ENCODE data around the gene ANKRD11. TPM values are rescaled to one million over a fixed set of nuclear protein-coding genes. Genes with fewer than 3 reads are reported as not detected.

The ANKRD11 gene
- total RNA-seq = 100 to 1,000 TPM; 197 to 320 TPM

GRCh38 chr16:89490439-89491237 is at the start of gene ANKRD11:
ANKRD11 (minus strand) TSS chr16:89490561; CDS start chr16:89317019, 173,542 bp downstream.
- Mint-ChIP-seq H3K27me3 (no peaks in the 10 kb centered on the region), H3K4me1 (ENCODE audit: low read depth in 2 of 2) (peaks cover 45 to 56% of the 10 kb centered on the region in 2 donors), H3K36me3 (no peaks in the 10 kb centered on the region), H3K4me3 (peak within 1 kb of the TSS; percentile 93), H3K9me3 (no peaks in the 10 kb centered on the region), H3K27ac (peak within 1 kb of the TSS; percentile 85 to 94)
- ATAC-seq (peak; percentile 97), DNase-seq (ENCODE audit: low spot score) (peak; percentile 99)

GRCh38 chr16:89538286-89538685 is 47.9 kb upstream of the ANKRD11 start:
- H3K4me1 Mint-ChIP-seq (ENCODE audit: low read depth in 2 of 2) = peaks cover 11 to 15% of the 10 kb centered on the region in 2 donors
- peaks cover 10% of the 10 kb centered on the region for H3K36me3 Mint-ChIP-seq
- ATAC-seq = no peak
- no peaks in the 10 kb centered on the region for H3K9me3 Mint-ChIP-seq
- H3K27ac Mint-ChIP-seq = no peak overlapping the region
- DNase-seq (ENCODE audit: low spot score) = no peak
- H3K4me3 Mint-ChIP-seq = no peak overlapping the region
- H3K27me3 Mint-ChIP-seq = no peaks in the 10 kb centered on the region

- DNase-seq (ENCODE audit: low spot score) = no peak
- Mint-ChIP-seq H3K27me3 (no peaks in the 10 kb centered on the region), H3K36me3 (peaks cover 10% of the 10 kb centered on the region), H3K9me3 (no peaks in the 10 kb centered on the region), H3K4me3 (no peak overlapping the region), H3K27ac (no peak overlapping the region), H3K4me1 (ENCODE audit: low read depth in 2 of 2) (peaks cover 11 to 15% of the 10 kb centered on the region in 2 donors)
- ATAC-seq = no peak
Observed at GRCh38 chr16:89537549-89537925, 47.2 kb upstream of the ANKRD11 start.

- no peak overlapping the region for H3K4me3 Mint-ChIP-seq
- no peak for DNase-seq (ENCODE audit: low spot score)
- H3K27me3 Mint-ChIP-seq = no peaks in the 10 kb centered on the region
- H3K9me3 Mint-ChIP-seq = no peaks in the 10 kb centered on the region
- no peak overlapping the region for H3K27ac Mint-ChIP-seq
- H3K4me1 Mint-ChIP-seq (ENCODE audit: low read depth in 2 of 2) = peaks cover 11 to 15% of the 10 kb centered on the region in 2 donors
- H3K36me3 Mint-ChIP-seq = peaks cover 10% of the 10 kb centered on the region
- ATAC-seq = no peak
Observed at GRCh38 chr16:89536886-89537548, 46.7 kb upstream of the ANKRD11 start.

GRCh38 chr16:89536371-89536770 is 46.0 kb upstream of the ANKRD11 start:
- Mint-ChIP-seq H3K4me1 (ENCODE audit: low read depth in 2 of 2) (peaks cover 11 to 15% of the 10 kb centered on the region in 2 donors), H3K9me3 (no peaks in the 10 kb centered on the region), H3K36me3 (peaks cover 10% of the 10 kb centered on the region), H3K27ac (no peak overlapping the region), H3K27me3 (no peaks in the 10 kb centered on the region), H3K4me3 (no peak overlapping the region)
- ATAC-seq (no peak), DNase-seq (ENCODE audit: low spot score) (no peak)

GRCh38 chr16:89534252-89534756 is 43.9 kb upstream of the ANKRD11 start:
- Mint-ChIP-seq H3K4me3 (peak overlapping the region; percentile 12), H3K9me3 (no peaks in the 10 kb centered on the region), H3K4me1 (ENCODE audit: low read depth in 2 of 2) (peaks cover 11 to 15% of the 10 kb centered on the region in 2 donors), H3K27me3 (no peaks in the 10 kb centered on the region), H3K27ac (peak overlapping the region; percentile 79 to 85), H3K36me3 (peaks cover 12% of the 10 kb centered on the region)
- DNase-seq (ENCODE audit: low spot score) = no peak
- ATAC-seq = peak; percentile 74 to 84

- no peak for ATAC-seq
- no peak for DNase-seq (ENCODE audit: low spot score)
- no peak overlapping the region for H3K4me3 Mint-ChIP-seq
- no peak overlapping the region for H3K27ac Mint-ChIP-seq
- H3K9me3 Mint-ChIP-seq = no peaks in the 10 kb centered on the region
- peaks cover 19% of the 10 kb centered on the region for H3K36me3 Mint-ChIP-seq
- H3K4me1 Mint-ChIP-seq (ENCODE audit: low read depth in 2 of 2) = peaks cover 11 to 15% of the 10 kb centered on the region in 2 donors
- no peaks in the 10 kb centered on the region for H3K27me3 Mint-ChIP-seq
Observed at GRCh38 chr16:89531821-89532526, 41.6 kb upstream of the ANKRD11 start.

- Mint-ChIP-seq H3K4me3 (no peak overlapping the region), H3K27me3 (no peaks in the 10 kb centered on the region), H3K4me1 (ENCODE audit: low read depth in 2 of 2) (peaks cover 11 to 15% of the 10 kb centered on the region in 2 donors), H3K36me3 (peaks cover 21% of the 10 kb centered on the region), H3K27ac (no peak overlapping the region), H3K9me3 (no peaks in the 10 kb centered on the region)
- no peak for DNase-seq (ENCODE audit: low spot score)
- ATAC-seq = no peak
Observed at GRCh38 chr16:89530401-89531381, 40.3 kb upstream of the ANKRD11 start.

- Mint-ChIP-seq H3K9me3 (no peaks in the 10 kb centered on the region), H3K27ac (no peak overlapping the region), H3K27me3 (no peaks in the 10 kb centered on the region), H3K36me3 (peaks cover 11% of the 10 kb centered on the region), H3K4me3 (no peak overlapping the region), H3K4me1 (ENCODE audit: low read depth in 2 of 2) (peaks cover 2 to 3% of the 10 kb centered on the region in 2 donors)
- DNase-seq (ENCODE audit: low spot score) = no peak
- no peak for ATAC-seq
Observed at GRCh38 chr16:89529097-89529496, 38.7 kb upstream of the ANKRD11 start.

- H3K36me3 Mint-ChIP-seq = peaks cover 10% of the 10 kb centered on the region
- H3K27ac Mint-ChIP-seq = no peak overlapping the region
- H3K27me3 Mint-ChIP-seq = no peaks in the 10 kb centered on the region
- no peaks in the 10 kb centered on the region for H3K9me3 Mint-ChIP-seq
- DNase-seq (ENCODE audit: low spot score) = no peak
- no peak for ATAC-seq
- peaks cover 0 to 7% of the 10 kb centered on the region in 2 donors for H3K4me1 Mint-ChIP-seq (ENCODE audit: low read depth in 2 of 2)
- no peak overlapping the region for H3K4me3 Mint-ChIP-seq
Observed at GRCh38 chr16:89525146-89525913, 35.0 kb upstream of the ANKRD11 start.

GRCh38 chr16:89523680-89524344 is 33.5 kb upstream of the ANKRD11 start:
- H3K4me1 Mint-ChIP-seq (ENCODE audit: low read depth in 2 of 2) = peaks cover 0 to 11% of the 10 kb centered on the region in 2 donors
- H3K27me3 Mint-ChIP-seq = no peaks in the 10 kb centered on the region
- no peak overlapping the region for H3K27ac Mint-ChIP-seq
- peaks cover 6% of the 10 kb centered on the region for H3K36me3 Mint-ChIP-seq
- no peak for ATAC-seq
- no peak overlapping the region for H3K4me3 Mint-ChIP-seq
- H3K9me3 Mint-ChIP-seq = no peaks in the 10 kb centered on the region
- no peak for DNase-seq (ENCODE audit: low spot score)

- no peaks in the 10 kb centered on the region for H3K9me3 Mint-ChIP-seq
- no peaks in the 10 kb centered on the region for H3K27me3 Mint-ChIP-seq
- no peak for DNase-seq (ENCODE audit: low spot score)
- no peak overlapping the region for H3K27ac Mint-ChIP-seq
- peaks cover 14% of the 10 kb centered on the region for H3K36me3 Mint-ChIP-seq
- no peak for ATAC-seq
- peaks cover 0 to 11% of the 10 kb centered on the region in 2 donors for H3K4me1 Mint-ChIP-seq (ENCODE audit: low read depth in 2 of 2)
- H3K4me3 Mint-ChIP-seq = no peak overlapping the region
Observed at GRCh38 chr16:89522287-89522686, 31.9 kb upstream of the ANKRD11 start.

Data from natural killer cell treated with Interleukin-12 subunit alpha and Interleukin-12 subunit beta and Interleukin-15 and Interleukin-18, amount 100 ng/mL, for 72 hours (primary cell).